Germinal center (tissue), 1 donor: ENCODE results near the gene PAPPA2.

ENCODE experiments used
- DNase-seq: peaks from one replicate; pipeline ENCODE4 v3.0.0; 2012; ENCODE audit warnings: mixed read lengths, low spot score

PAPPA2 gene

GRCh38 chr1:176501599-176501998 is 38.6 kb downstream of the PAPPA2 start:
- no peak for DNase-seq

- no peak for DNase-seq
Observed at GRCh38 chr1:176504848-176505553, 42.0 kb downstream of the PAPPA2 start.

GRCh38 chr1:176512966-176513365 is 50.0 kb downstream of the PAPPA2 start:
- DNase-seq = no peak

GRCh38 chr1:176515310-176515709 is 52.3 kb downstream of the PAPPA2 start:
- DNase-seq = no peak

GRCh38 chr1:176517484-176517883 is 54.5 kb downstream of the PAPPA2 start:
- no peak for DNase-seq

- DNase-seq = no peak
Observed at GRCh38 chr1:176521211-176521610, 58.2 kb downstream of the PAPPA2 start.

GRCh38 chr1:176522310-176522845 is 59.4 kb downstream of the PAPPA2 start:
- DNase-seq = no peak

- no peak for DNase-seq
Observed at GRCh38 chr1:176529395-176530090, 66.6 kb downstream of the PAPPA2 start.

DNA sequence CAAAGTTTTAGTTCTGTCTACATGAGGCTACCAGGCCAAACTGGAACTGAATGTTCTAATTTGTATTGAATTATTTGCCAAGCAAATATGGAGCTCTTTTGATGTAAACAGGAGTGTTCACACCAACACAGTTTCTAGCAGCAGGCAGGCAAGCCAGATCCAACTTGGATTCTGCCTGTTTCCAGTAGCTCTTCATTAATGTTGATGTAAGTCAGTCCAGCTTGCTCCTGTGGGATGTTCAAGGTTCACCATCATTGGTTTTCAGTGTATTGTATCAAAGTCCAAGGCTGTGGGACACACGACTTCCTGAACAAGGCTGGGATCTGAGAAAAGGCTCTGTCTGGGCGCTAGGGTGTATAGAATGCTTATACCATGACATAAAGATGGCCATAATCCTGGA is 68.1 kb downstream of the PAPPA2 start:
- DNase-seq = no peak

- no peak for DNase-seq
Observed at GRCh38 chr1:176531921-176532897, 69.2 kb downstream of the PAPPA2 start.

- DNase-seq = no peak
Observed at GRCh38 chr1:176533020-176533419, 70.0 kb downstream of the PAPPA2 start.

GRCh38 chr1:176536588-176536987 is 73.6 kb downstream of the PAPPA2 start:
- no peak for DNase-seq

- DNase-seq = no peak
Observed at GRCh38 chr1:176539018-176539417, 76.0 kb downstream of the PAPPA2 start.

GRCh38 chr1:176540428-176540827 is 77.5 kb downstream of the PAPPA2 start:
- no peak for DNase-seq

GRCh38 chr1:176541663-176542062 is 78.7 kb downstream of the PAPPA2 start:
- no peak for DNase-seq

DNA sequence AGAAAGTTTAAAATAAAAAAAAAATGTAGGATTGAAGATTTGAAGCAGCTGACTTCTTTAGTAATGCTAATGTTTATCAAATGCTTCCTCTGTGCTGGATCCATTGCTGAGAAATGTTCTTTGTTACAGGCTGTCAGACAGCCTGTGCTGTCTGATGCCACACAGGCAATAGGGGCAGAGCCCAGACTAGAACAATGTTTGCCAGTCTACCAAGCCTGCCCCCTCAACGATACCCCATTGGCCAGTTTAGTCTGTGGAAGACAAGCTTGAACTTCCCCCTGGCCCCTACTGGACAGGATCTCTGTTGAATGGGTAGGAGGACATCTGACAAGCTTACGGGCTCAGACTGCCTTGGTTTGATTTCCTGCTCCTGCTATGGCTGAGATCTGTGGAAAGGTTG is 79.4 kb downstream of the PAPPA2 start:
- no peak for DNase-seq

DNA sequence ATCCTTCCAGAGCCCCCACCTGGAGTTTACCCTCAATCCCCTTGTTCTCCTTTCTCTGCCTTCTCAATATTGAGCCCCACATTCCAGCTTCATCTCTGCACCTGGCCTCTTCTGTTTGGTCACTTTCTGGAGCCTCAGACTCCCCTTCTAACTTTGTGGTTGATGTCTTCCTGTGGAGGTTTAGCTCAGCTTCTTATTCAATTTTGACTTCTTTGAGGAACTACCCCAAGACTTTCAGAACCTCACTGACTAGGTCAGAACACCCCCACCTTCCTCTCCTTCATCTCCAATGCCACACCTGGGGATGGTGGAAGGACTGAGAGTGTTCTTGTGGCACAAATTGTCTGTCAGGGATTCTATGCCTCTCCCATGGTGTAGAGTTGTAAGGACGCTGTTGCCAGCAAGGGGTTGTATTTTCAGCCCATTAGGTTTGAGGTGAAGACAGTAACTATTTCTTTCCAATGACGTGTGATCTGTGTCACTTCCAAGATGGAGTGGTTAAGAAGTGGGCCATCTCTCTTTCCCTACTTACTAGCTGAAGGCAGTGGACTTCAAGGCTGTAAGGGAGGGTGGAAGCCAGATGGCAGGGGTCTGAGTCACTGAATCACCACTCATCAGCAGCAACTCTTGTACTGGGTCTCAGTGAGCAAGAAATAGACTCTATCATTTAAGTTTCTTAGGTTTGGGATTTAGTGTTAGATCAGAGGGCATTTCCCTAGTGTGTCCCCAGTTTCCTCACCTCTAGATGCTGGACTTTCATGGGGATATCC is 80.6 kb downstream of the PAPPA2 start:
- DNase-seq = no peak

DNA sequence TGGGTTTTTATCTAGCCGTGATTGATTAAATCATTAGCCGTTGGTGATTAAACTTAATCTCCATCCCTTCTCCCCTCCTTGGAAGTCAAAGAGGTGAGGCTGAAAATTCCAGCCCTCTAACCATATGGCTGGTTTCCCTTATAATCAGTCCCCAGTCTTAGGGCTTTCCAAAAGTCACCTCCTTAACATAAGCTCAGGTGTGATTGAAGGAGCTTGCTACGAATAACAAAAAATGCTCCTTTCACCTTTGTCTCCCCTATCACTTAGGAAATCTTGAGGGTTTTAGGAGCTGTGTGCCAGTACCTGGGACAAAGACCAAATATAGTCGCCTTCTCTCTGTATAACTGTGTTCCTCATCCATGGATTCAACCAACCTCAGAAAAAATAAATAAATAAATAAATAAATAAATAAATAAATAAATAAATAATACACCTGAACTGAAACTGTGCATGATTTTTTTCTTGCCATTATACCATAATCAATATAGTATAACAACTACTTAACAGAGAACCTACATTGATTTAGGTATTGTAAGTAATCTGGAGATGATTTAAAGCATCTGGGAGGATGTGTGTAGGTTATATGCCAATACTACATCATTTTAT is 82.2 kb downstream of the PAPPA2 start:
- no peak for DNase-seq

- DNase-seq = no peak
Observed at GRCh38 chr1:176546825-176547224, 83.8 kb downstream of the PAPPA2 start.

DNA sequence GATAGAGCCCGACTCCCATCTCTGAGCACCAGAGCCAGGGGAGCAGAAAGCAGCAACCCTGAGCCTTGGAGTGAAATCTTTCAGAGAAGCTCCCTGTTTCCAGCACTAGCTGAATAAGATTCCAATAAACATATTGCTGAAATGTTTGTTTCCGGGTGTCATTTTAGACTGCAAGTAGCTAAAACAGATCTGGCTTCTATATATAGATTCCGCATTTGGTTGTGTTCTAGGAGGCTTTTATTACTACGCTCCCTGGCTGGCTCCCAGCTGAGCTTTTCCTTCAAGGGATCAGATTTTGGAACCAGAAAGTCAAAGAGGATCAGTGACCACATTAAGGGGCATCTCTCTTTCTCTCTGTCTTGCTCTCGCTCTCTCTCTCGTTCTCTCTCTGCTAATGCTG is 88.2 kb downstream of the PAPPA2 start:
- no peak for DNase-seq
